Panc1 (cell line): ENCODE data around the gene ADGRL3. TPM values are rescaled to one million over a fixed set of nuclear protein-coding genes. Genes with fewer than 3 reads are reported as not detected.

Source experiments
- ATAC-seq: fragments of 200-7000 bp; cut with Tn5 transposase; 2 replicates; pipeline ENCODE4 v1.9.1; 2020; ENCODE audit warnings: mild to moderate bottlenecking, moderate library complexity
- BruUV-seq: library from RNA; stranded (reverse); fragments of 400-500 nt; replicated peaks from 2 replicates; lab custom pipeline; 2021; lab: Mats Ljungman, UMichigan
- CTCF ChIA-PET: fragments of 300-600 bp; sonication (Branson Sonifier 250); formaldehyde crosslinking; loops from one replicate; lab custom pipeline; 2022; ENCODE audit warnings: antibody characterized with exemption; lab: Charles Lee
- POLR2A ChIA-PET: fragments of 300-600 bp; sonication (Branson Sonifier 250); formaldehyde crosslinking; loops from one replicate; lab custom pipeline; 2022; ENCODE audit warnings: antibody characterized with exemption; lab: Charles Lee
- DNase-seq: peaks from one replicate; pipeline ENCODE4 v3.0.0-alpha.2; 2010; ENCODE audit warnings: low read depth, low spot score
- H3K27ac ChIP-seq: 2 replicates; pipeline ENCODE4 v1.5.1; 2011; ENCODE audit warnings: mild to moderate bottlenecking, low read length, inconsistent platforms
- H3K27me3 ChIP-seq: fragments of 200-500 bp; sonication (Bioruptor generic); 2 replicates; pipeline ENCODE4 v1.6.0; 2014; ENCODE audit warnings: low read length, inconsistent platforms; ENCODE audit not compliant: control insufficient read depth, insufficient read depth
- H3K36me3 ChIP-seq: fragments of 200-500 bp; sonication (Bioruptor generic); 2 replicates; pipeline ENCODE4 v1.5.1; 2014; ENCODE audit warnings: inconsistent platforms, mild to moderate bottlenecking, low read length, moderate library complexity; ENCODE audit not compliant: control insufficient read depth, insufficient read depth
- H3K4me1 ChIP-seq: 2 replicates; pipeline ENCODE4 v1.5.1; 2011; ENCODE audit warnings: inconsistent platforms, mild to moderate bottlenecking, low read length, moderate library complexity; ENCODE audit not compliant: control insufficient read depth, insufficient read depth
- H3K4me3 ChIP-seq, 2 experiments: 2 replicates each; pipeline ENCODE4 v1.5.1; 2011 to 2012; ENCODE audit warnings: low read depth in 2 of 2, low read length in 2 of 2, mild to moderate bottlenecking in 2 of 2, inconsistent platforms in 1 of 2, moderate library complexity in 1 of 2
- H3K9me3 ChIP-seq: fragments of 200-500 bp; sonication (Bioruptor generic); 2 replicates; pipeline ENCODE4 v1.5.1; 2014; ENCODE audit warnings: low read depth, mild to moderate bottlenecking, inconsistent platforms, low read length, moderate library complexity; ENCODE audit not compliant: control insufficient read depth, insufficient read depth
- CTCF ChIP-seq: fragments of 450-650 bp; IDR thresholded peaks from 2 replicates; pipeline ENCODE4 v1.5.1; 2017; ENCODE audit warnings: mild to moderate bottlenecking
- POLR2AphosphoS5 ChIP-seq: IDR thresholded peaks from 2 replicates; pipeline ENCODE4 v1.6.1; 2012; ENCODE audit warnings: mild to moderate bottlenecking, low read depth, low read length, moderate library complexity
- REST ChIP-seq, 2 experiments: IDR thresholded peaks; 2 replicates each; pipeline ENCODE4 v1.6.1; 2011 to 2012; ENCODE audit warnings: low read depth in 2 of 2, control low read depth in 1 of 2, low read length in 1 of 2, mild to moderate bottlenecking in 1 of 2, moderate library complexity in 1 of 2; ENCODE audit not compliant: insufficient read depth in 1 of 2
- SIN3A ChIP-seq: IDR thresholded peaks from 2 replicates; pipeline ENCODE4 v1.6.1; 2012; ENCODE audit warnings: low read depth, mild to moderate bottlenecking, low read length, moderate library complexity, borderline replicate concordance; ENCODE audit not compliant: insufficient read depth
- TCF7L2 ChIP-seq: IDR thresholded peaks from 2 replicates; pipeline ENCODE4 v1.6.1; 2011; ENCODE audit warnings: mild to moderate bottlenecking, low read depth, low read length, inconsistent platforms
- in situ Hi-C: cut with HindIII; loops from 2 replicates; pipeline ENCODE4 v1.10.0; 2016; ENCODE audit warnings: low sequenced_read_pairs, low pct_unique_long_range_greater_than_20kb
- intact Hi-C: fragments of 100-400 bp; cut with micrococcal nuclease; formaldehyde crosslinking; loops from one replicate; pipeline ENCODE4 v1.10.0; 2022; ENCODE audit not compliant: unreplicated experiment
- total RNA-seq: library from RNA; stranded (reverse); gene quantifications from one replicate; pipeline ENCODE4 v1.2.1, GENCODE V29; 2021; ENCODE audit not compliant: unreplicated experiment

The ADGRL3 gene
- total RNA-seq, 1 experiment from 2014 or later, result 0.23 TPM

GRCh38 chr4:61675464-61675863 lies 475.3 kb downstream of the ADGRL3 start:
- H3K9me3 ChIP-seq, result no peaks in the 10 kb centered on the region
- no peaks in the 10 kb centered on the region for H3K4me1 ChIP-seq
- POLR2A ChIA-PET, result no interaction called here
- H3K4me3 ChIP-seq, result no peak overlapping the region
- no TSS peak for BruUV-seq
- H3K27me3 ChIP-seq, result no peaks in the 10 kb centered on the region
- TF ChIP-seq SIN3A (no peak), POLR2AphosphoS5 (no peak), TCF7L2 (no peak), CTCF (no peak), REST (IDR thresholded peaks at IDR 0.05; ENCODE audit: insufficient read depth in 1 of 2, low read depth in 2 of 2, low read length in 1 of 2) (no peak)
- CTCF ChIA-PET, result no interaction called here
- no peaks in the 10 kb centered on the region for H3K36me3 ChIP-seq
- H3K27ac ChIP-seq, result no peak overlapping the region
- in situ Hi-C loops (no loop called here), intact Hi-C loops (no loop called here)
- ATAC-seq (no peak), DNase-seq (no peak)

- DNase-seq (no peak), ATAC-seq (no peak)
- H3K27me3 ChIP-seq, result no peaks in the 10 kb centered on the region
- H3K36me3 ChIP-seq, result no peaks in the 10 kb centered on the region
- in situ Hi-C loops (no loop called here), intact Hi-C loops (no loop called here)
- H3K4me1 ChIP-seq, result no peaks in the 10 kb centered on the region
- TF ChIP-seq POLR2AphosphoS5 (no peak), CTCF (no peak), REST (IDR thresholded peaks at IDR 0.05; ENCODE audit: insufficient read depth in 1 of 2, low read depth in 2 of 2, low read length in 1 of 2) (no peak), TCF7L2 (no peak), SIN3A (no peak)
- H3K9me3 ChIP-seq, result no peaks in the 10 kb centered on the region
- no peak overlapping the region for H3K4me3 ChIP-seq
- POLR2A ChIA-PET, result no interaction called here
- BruUV-seq, result no TSS peak
- H3K27ac ChIP-seq, result no peak overlapping the region
- CTCF ChIA-PET, result no interaction called here
These were observed 478.2 kb downstream of the ADGRL3 start for GRCh38 chr4:61678297-61678696.
